MM.1S (cell line): ENCODE data around the gene COL25A1.

Experiments
- CTCF ChIP-seq: fragments of 300-600 bp; sonication (generic); IDR thresholded peaks from 2 replicates; pipeline ENCODE4 v1.5.1; 2016; ENCODE audit warnings: antibody characterized with exemption, low read length, mixed read lengths
- EZH2 ChIP-seq: fragments of 300-600 bp; sonication (generic); optimal IDR thresholded peaks from 2 replicates; pipeline ENCODE3; 2017; ENCODE audit warnings: low read depth, mild to moderate bottlenecking, antibody characterized with exemption, low read length, mixed read lengths
- EZH2phosphoT487 ChIP-seq: fragments of 300-600 bp; sonication (generic); IDR thresholded peaks from 2 replicates; pipeline ENCODE4 v1.6.1; 2018; ENCODE audit warnings: antibody characterized with exemption, low read length

- TF ChIP-seq CTCF (no peak), EZH2 (no peak), EZH2phosphoT487 (no peak)
Observed at GRCh38 chr4:108903464-108904221, 398.8 kb downstream of the COL25A1 start.
